HG03139 (cell line): ENCODE data around the gene CCRL2.
"Not testable (repeated sequence)": the region's sequence is repeated elsewhere in the genome, so short reads cannot be mapped to it uniquely, and the experiment has no call there.

Source experiments
- ATAC-seq: cut with Tn5 transposase; IDR thresholded peaks from one replicate; pipeline ENCODE4 v1.9.1; 2021; ENCODE audit not compliant: unreplicated experiment

CCRL2 gene

DNA sequence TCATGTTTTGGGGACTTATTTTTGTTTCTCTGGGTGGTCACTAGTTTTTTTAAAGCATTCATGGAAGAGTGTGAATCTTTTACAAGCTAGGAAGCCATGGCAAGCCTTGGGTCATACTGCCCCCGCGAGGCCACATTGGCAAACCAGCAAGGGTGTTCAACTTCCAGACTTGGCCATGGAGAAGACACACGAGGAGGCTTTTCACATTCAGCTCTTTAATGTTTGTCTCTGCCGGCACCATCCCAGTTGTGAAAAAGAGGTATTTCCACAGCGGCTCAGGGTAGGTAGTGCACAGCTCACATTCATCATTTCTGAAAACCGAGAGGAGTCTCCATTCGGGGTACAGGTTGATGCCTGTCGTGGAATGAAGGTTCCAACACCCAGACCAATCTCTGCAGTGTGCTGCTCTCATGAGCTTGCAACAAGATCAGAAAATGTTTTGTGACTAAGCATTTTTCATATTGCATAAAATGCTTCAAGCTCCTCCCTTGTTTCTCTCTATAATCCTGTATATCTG is 28.6 kb upstream of the CCRL2 start:
- no peak for ATAC-seq

DNA sequence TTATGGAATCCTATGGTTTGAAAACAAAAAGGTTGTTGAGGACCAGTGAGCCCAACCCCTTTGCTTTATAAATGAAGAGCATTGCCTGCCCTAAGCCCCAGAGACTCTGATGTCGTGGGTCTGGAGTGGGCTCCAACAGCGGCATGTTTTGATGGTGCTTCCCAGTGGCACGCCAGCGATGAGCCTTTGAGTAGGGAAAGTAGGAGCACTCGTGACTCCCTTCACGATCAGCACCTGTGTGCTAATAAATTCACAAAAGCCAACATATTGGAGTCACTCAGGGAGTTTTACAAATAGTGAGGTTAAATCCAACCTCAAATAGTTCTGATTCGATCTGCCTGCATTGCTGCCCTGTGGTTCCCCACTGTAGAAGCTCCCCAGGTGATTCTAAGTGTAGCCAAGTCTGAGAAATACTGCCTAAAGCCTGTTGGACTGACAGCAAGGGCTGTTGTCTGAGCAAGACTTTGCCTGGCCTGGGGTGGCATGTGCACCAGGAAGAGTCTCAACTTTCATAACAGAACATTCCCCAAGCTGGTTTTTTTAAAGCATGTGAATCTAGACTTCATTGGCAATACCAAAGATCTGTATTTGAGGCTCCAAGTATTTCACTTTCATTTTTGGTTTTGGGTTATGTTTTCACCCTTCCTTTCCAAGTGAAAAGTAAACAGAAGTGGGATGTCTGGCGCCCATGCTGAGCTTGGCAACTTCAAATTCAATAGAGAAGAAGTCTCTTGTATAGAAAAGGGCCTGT is 26.4 kb upstream of the CCRL2 start:
- ATAC-seq: no peak

DNA sequence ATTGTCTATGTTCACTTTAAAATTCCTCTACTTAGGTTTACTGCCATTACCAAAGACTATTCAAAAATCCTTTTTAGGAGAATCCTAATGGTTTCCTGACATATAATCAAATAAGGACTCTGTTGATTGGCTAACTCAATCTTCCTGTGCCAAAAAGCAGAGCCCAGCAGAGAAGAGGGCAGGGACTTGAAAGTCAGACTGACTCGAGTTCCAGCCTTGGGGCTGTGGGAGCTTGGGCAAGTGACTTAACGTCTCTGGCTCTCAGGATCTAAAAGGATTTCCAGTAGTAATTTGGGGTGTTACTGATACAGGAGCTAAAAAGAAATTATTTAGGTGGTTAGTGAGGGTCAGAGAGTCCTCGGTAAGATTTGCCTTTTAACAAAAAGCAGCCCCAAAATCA is 25.4 kb upstream of the CCRL2 start:
- no peak for ATAC-seq

DNA sequence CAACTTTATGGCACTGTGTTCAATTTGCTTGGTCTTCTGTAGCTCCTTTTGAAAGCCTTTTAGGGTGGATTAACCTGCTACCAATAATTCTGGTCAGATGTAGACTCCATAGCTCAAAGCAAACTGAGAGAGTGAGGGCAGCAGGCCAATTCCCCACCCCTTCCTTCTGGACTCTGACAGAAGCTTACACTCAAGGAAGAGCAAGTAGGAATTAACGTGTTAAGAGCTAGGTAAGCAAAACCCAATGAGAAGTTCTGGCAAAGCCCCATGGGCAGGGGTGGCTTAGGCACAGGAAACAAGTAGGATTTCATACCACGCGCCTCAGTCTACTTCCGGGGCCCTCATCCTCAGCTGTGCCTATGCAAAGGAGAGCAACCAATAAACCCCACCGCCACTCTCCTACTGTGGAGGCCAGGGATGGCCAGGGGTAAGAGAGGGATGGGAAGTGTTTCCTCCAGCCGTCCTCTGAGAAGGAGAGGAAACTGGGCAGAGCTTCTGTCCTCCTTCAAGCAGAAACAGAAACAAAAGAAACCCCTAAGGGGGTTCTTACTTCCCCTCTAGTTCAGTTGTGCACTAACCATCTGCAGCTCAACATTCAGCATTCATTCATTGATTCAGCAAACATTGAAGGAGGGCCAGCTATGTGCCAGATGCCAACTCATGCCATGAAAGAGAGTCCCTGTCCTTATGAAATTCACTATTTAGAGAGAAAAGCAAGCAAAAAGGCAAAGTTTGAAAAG is 23.7 kb upstream of the CCRL2 start:
- no peak for ATAC-seq

DNA sequence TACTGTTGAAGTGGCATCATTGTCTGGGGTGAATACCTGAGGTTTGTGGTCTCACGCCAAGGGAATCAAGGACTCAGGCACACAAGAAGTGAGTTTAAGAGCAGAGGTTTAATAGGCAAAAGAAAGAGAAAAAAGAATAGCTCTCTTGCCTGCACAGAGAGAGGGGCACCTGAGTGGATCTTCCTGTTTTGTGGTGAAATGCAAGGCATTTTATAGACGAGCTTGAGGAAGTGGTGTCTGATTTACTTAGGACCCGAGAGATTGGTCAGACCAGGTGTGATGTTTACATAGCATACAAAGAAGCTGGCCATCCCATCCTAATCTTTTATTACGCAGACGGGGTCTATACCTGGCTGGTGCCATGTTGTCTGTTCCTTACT is 23.1 kb upstream of the CCRL2 start:
- ATAC-seq: no peak

DNA sequence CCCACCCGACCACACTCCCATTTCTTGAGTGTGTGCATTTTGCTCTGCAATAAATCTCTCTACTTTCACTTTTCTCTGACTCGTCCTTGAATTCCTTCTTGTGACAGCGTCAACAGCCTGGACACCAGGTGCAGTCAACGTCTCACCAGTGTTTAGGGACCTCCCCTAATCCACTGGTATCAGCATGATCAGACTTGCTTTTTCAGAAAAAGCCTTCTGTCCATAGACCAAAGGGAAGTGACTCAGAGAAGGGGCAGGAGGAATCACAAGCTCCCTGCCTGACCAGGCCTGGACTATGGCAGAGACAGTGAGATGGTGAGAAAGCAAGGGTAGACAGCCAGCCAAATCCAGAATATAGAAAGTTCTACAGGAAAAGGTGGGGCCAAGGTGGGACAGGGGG is 20.9 kb upstream of the CCRL2 start:
- ATAC-seq: no peak

DNA sequence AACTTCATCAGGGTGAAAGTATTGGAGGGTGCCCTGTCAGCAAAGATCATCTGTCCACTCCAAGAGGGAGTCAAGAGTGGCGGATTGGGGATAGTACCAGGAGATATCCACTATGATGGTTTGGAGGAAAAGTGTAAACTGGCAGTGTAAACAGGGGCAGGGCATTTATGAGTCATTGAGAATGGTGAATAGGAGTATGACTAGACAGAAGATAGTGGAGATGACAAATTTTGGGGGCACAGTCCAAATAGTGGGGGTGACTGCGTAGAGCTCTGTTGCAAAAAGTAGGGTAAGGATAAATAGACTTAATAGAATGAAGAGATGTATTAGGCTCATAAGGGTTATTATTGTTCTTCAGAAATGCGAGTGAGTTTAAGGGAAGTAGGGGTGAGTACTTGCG is 18.2 kb upstream of the CCRL2 start:
- not testable (repeated sequence) for ATAC-seq

DNA sequence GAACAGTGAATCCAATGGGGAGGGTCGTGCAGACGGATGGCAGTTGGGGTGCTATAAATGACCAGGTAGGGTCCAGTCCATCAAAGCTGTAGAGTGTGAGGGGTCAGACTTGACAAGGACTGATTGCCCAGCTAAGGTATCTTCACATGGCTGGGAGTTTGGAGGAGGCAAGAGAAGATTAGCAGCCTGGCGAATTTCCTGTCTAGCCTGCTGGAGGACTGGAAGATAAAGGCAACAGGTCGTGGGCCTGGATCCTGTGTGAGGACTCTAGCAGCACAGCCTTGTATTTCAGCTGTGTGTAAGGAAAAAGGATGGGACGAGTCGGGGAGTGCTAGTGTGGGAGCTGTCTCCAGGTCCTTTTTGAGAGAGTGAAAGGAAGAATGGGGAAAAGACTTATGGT is 17.8 kb upstream of the CCRL2 start:
- no peak for ATAC-seq

DNA sequence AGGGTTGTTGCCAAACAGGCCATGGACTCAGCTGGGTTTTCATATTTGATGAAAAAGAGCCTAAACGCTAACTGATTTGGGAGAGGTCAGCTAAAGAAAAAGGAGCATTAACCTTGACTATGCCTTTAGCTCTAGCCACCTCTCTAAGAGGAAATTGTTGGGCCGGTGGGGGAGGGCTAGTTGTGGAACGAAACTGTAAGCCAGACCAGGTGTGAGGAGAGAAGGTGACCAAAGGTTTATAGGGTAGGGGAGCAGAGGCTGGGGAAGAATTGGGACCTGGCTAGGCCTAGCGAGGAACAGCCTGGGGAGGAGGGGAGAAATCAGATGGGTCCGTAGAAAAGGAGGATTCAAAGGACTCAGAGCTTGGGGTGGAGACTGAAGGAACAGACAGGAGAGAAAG is 15.5 kb upstream of the CCRL2 start:
- ATAC-seq: not testable (repeated sequence)

DNA sequence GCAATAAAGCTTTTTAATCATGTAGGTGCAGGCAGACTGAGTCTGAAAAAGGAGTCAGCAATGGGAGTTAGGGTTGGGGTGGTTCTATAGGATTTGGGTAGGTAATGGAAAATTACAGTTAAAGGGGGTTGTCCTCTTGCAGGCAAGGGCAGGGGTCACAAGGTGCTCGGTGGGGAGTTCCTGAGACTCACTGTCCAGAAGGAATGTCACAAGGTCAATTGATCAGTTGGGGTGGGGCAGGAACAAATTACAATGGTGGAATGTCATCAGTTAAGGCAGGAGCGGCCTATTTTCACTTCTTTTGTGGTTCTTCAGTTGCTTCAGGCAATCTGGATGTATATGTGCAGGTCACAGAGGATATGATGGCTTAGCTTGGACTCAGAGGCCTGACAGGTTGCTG is 14.0 kb upstream of the CCRL2 start:
- ATAC-seq: no peak

DNA sequence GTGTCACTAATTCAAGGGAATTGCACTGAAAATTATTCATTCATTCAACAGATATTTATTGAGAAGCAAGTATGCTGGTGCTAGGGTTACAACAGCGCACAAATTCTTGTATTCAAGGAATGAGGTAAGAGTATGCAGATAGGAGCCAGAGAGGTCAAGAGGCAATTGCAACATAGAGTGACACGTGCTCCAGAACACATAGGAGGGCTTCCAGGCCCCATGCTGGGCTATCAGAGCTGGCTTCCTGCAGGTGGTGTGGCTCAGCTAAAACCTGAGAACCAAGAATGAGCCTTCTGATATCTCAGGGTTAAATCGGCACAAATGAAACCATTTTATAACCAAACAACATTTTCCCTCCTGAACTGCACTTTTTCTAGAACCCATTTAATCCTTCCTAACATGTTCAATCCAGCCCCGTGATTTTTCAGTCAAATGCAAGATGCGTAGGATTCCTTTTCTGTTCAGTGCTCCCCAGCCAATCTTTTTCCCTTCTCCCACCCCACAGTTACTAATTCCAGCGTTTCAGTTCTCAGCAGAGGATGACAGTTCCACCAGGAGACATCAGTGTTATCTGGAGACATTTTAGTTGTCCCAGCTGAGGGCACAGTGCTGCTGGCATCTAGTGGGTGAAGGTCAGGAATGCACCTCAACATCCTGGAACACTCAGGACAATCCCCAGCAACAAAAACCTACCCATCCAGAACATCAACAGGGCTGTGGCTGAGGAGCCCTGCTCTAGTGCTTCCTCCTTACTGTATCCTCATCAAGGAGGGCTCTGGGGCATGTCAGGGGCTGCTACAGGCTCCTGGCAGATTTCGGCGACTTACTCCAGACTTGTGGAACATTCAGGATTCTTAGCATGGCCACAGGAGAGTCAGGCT is 13.3 kb upstream of the CCRL2 start:
- no peak for ATAC-seq

DNA sequence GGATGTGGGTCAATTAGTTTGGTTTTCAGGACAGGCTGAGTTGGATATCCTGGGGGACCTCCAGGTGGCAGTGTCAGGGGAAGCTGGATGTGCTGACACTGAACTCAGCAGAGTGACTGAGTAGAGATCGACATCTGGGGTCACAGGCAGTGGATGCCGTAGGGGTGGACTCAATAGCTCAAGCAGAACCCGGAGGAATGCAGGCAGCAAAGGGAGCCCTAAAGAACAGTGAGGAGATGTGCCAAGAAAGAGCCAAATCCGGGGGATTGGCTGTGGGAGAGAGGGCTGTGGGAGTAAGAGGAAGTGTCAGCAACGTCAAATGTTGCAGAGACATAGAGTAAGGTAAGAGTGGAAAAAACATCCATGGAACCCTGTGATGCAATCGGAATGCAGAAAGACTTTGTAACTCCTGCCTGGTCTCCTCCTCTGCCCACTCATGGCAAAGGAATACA is 11.8 kb upstream of the CCRL2 start:
- ATAC-seq: no peak

DNA sequence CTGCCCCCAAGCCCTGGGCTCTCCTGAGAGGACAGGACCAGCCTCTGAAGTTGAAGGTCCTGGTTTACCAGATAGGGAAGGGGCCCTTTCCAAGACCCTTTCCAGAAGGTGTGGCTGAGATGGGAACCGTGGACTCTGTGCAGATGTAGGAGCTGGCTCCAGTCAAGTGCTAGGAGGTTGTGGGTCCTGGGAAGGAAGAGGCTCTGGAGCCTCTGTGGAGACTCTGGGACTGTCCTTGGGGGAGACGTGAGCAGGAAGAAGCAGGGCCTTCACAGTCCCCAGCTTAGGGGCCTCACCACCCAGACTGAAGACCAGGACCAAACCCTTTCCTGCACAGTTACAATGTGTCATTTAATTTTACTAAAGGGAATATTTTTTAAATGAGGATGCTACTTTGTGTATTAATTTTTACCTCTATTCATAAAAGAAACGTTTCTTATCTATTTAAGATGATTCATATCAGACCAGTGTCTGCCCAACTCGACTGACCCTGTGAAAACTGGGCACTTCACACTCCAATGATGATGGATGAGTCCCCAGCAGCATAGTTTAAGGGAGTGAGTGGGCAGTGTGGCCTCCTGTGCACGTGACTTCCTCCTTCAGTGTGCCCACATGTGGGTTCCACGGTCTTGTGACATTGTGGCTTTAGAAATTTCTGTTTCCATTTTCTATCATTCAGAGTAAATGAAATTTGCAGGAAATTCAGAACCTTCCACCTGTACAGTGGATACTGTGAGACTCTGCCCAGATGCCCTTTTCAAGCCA is 11.1 kb upstream of the CCRL2 start:
- no peak for ATAC-seq

DNA sequence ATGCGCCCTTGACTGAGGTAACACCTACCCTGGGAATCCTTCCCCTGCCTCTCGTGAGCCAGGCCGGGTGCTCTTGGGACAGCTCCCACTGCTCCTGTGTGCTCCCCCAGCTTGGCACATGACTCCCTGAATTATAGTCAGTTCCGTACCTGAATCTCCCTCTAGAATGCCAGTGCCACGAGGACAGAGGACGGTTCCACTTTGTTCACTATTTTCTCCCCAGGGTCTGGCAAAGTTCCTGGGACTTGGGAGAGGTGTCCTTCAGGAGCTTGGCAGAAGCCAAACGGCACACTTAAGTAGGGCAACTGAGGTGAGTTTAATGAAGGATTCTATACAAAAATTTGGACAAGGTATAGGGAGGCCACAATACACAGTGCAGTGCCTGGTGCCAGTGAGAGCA is 9.9 kb upstream of the CCRL2 start:
- no peak for ATAC-seq

DNA sequence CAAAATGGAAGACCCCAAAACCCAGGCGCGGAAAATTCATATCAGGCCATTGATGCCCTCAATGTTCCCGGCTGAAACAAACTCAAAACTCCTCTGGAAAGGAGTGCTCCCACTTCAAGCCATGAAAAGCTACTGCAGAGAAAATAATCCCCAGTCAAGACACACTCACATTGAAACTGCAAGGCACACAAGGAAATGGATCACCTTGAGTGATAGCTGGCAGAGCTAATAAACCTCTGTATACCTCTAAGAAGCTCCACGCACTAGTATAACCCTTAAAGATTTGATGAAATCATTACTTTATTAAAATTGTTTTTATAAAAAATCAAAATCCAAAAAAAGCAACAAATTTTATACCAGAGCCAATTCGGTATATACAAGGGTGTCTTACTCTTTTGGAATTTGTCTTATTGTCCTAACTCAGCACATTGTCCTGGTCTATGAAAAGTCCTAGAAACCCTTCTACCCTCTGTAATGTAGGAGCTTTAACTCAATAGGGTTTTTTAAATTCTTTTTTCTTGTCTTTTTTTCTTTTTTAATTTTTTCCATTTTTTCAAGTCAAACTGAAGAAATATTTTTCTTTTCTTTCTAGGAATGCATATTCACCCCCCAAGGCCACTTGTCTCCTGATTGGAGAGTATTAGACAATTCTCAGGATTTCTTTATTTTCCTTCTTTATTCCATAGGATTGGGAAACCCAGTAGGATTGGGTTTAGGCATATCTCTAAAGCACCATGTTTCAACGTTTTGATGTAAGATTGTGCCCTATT is 8.7 kb upstream of the CCRL2 start:
- ATAC-seq: no peak

DNA sequence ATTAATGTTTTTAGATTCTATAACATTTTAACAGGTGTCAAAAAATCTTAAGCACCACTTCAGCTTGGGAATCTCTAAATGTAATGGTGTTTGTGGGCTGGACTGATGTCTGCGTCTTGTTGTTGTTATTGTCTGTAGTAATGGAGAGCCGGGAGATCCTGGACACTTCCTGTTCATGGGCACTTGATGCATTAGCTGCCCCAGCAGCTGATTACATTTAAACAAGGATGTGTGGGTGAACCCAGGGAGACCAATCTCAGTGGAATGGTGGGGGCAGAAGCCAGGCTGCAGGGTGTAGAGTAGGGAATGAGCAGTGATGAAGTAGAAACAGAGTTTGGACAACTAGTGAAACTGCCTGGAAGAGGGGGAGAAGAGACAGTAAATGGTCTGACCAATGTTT is 8.0 kb upstream of the CCRL2 start:
- ATAC-seq: no peak

DNA sequence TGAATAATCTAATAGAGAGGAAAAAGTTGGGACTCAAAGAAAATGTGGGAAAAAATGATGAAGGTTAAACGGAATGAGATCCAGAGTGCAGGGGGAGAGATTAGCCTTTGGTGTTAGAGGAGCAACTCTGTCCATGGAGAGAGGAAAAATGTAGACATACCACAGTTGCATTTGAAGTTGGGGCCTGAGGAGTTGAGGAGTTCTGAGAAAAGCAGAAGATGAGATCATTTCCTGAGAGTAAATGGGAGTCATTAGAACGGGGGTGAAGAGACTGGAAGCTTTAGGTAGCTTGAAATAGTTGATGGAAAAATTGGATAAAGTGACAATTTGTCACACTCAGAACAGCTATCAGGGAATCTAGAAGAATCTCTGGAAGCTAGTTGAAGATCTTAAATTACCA is 7.5 kb upstream of the CCRL2 start:
- no peak for ATAC-seq

DNA sequence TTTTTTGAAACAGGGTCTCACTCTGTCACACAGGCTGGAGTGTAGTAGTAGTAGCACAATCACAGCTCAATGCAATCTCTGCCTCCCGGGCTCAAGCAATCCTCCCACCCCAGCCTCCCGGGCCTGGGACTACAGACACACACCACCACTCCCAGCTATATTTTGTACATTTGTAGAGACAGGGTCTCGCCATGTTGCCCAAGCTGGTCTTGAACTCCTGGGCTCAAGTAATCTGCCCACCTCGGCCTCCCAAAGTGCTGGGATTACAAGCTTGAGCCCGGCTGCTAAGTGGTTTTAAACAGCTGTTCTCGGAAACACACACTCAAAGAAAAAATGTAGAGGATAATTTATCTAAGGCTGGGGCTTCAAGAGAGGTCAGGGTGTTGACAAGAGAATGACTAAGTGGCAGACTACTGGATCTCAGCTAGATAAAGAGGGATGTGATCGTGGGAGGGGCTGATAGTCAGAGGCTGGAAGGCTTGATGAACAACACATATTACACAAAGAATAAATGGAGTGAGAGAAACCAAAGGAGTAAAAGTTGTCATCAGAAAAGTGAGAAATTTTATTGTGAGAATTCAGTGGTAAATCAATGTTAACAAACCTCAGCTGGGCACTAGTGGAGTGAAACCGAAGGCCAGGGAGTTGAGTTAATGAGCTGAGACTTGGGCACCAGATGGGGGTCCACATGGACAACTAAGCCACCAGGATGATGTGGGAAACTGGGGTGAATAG is 6.9 kb upstream of the CCRL2 start:
- no peak for ATAC-seq

DNA sequence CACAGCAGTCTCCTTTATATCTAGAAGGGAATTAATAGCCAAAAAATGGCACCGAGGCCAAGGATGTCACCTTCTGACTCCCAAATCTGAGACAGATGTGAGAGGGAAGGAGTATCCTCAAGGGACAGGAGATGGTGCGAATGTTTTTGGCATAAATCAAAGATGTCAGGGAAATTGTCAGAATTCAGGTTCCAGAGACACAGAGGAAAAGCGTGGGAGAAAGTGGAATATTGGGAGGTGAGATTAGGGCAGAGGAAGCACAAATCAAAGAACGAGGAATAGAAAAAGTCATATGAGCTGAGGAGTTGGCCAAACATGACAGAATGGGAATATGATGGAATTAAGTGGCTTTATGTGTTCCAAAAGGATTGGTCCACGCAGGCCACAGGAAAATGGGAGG is 6.2 kb upstream of the CCRL2 start:
- no peak for ATAC-seq
